Activated CD8-positive, alpha-beta memory T cell treated with anti-CD3 and anti-CD28 coated beads, Interleukin-2, amount 10 ng/mL, durations not matched to agents 7 days and 5 days (primary cell): ENCODE results near the gene MBD3L1. TPM values are rescaled to one million over a fixed set of nuclear protein-coding genes. Genes with fewer than 3 reads are reported as not detected.

Experiments used
- total RNA-seq, 2 experiments: library from RNA; stranded (reverse); gene quantifications; one replicate each; pipeline ENCODE4 v1.2.3, GENCODE V29; 2021

MBD3L1 gene
- total RNA-seq, 2 experiments from 2014 or later, result not detected

Other genes with a start within 250 kb of the MBD3L1 start
- gene ADAMTS10, start 221.7 kb upstream of the MBD3L1 start, total RNA-seq, result 1 to 10 TPM; 1.2 to 3.3 TPM
- not detected for gene NFILZ, start 201.7 kb upstream of the MBD3L1 start, total RNA-seq
- not detected for gene ACTL9, start 133.6 kb upstream of the MBD3L1 start, total RNA-seq
- not detected for gene OR2Z1, start 110.7 kb upstream of the MBD3L1 start, total RNA-seq
- 10 to 100 TPM; 16.0 to 26.3 TPM for gene ZNF558, start 73 bp upstream of the MBD3L1 start, total RNA-seq
- gene MUC16, start 178.0 kb downstream of the MBD3L1 start, total RNA-seq, result under 1 TPM; 0.02 to 0.12 TPM